Aortic smooth muscle cell (primary cell): ENCODE data around the gene MALT1. TPM values are rescaled to one million over a fixed set of nuclear protein-coding genes. Genes with fewer than 3 reads are reported as not detected.

Experiments used
- total RNA-seq: library from RNA; depleted of rRNA; stranded (reverse); fragments of >200 nt; gene quantifications from 2 replicates; pipeline ENCODE4 v1.2.3, GENCODE V29; 2014

The MALT1 gene
- 8.1 and 9.2 TPM in 2 replicates for total RNA-seq

GRCh38 chr18:58671111-58671631 lies at the start of gene MALT1:
MALT1 (plus strand) TSS chr18:58671465; CDS start chr18:58671644, 179 bp downstream.

Other genes with a start within 250 kb of the MALT1 start
- 0.06 and 0.26 TPM in 2 replicates for gene ALPK2, start 42.4 kb upstream of the MALT1 start, total RNA-seq
- gene ZNF532, start 193.4 kb downstream of the MALT1 start, total RNA-seq = 40.0 and 55.5 TPM in 2 replicates